GM12875 (cell line): ENCODE measurements around the gene PARD3.
"Not testable (repeated sequence)": the region's sequence is repeated elsewhere in the genome, so short reads cannot be mapped to it uniquely, and the experiment has no call there.

Source experiments
- H3K4me3 ChIP-seq: one replicate; pipeline ENCODE4 v1.5.1; 2011; ENCODE audit warnings: low read depth, low read length, control low read depth
- CTCF ChIP-seq: IDR thresholded peaks from 2 replicates; pipeline ENCODE4 v1.5.1; 2011; ENCODE audit warnings: low read depth, mild to moderate bottlenecking, control low read depth, inconsistent platforms, low read length, moderate library complexity, borderline replicate concordance; ENCODE audit not compliant: insufficient read depth

The PARD3 gene

GRCh38 chr10:34364253-34365037 lies 450.7 kb downstream of the PARD3 start:
- no peak for TF ChIP-seq CTCF
- no peak overlapping the region for H3K4me3 ChIP-seq

- TF ChIP-seq CTCF = no peak
- H3K4me3 ChIP-seq = no peak overlapping the region
Measured at GRCh38 chr10:34360984-34361383, 454.1 kb downstream of the PARD3 start.

- no peak for TF ChIP-seq CTCF
- H3K4me3 ChIP-seq = no peak overlapping the region
Measured at GRCh38 chr10:34359435-34359813, 455.7 kb downstream of the PARD3 start.

GRCh38 chr10:34358729-34359434 lies 456.2 kb downstream of the PARD3 start:
- no peak overlapping the region for H3K4me3 ChIP-seq
- no peak for TF ChIP-seq CTCF

GRCh38 chr10:34356463-34356862 lies 458.6 kb downstream of the PARD3 start:
- TF ChIP-seq CTCF = no peak
- no peak overlapping the region for H3K4me3 ChIP-seq

- not testable (repeated sequence) for H3K4me3 ChIP-seq
Measured at GRCh38 chr10:34353530-34353929, 461.6 kb downstream of the PARD3 start.

- H3K4me3 ChIP-seq = not testable (repeated sequence)
Measured at GRCh38 chr10:34352599-34353204, 462.4 kb downstream of the PARD3 start.

GRCh38 chr10:34351161-34351560 lies 463.9 kb downstream of the PARD3 start:
- no peak for TF ChIP-seq CTCF

More at GRCh38 chr10:34351161-34351560, 463.9 kb downstream of the PARD3 start:
- no peak overlapping the region for H3K4me3 ChIP-seq
